NCI-H524 (cell line): ENCODE results near the gene TYMP.
"Not testable (repeated sequence)": the region's sequence is repeated elsewhere in the genome, so short reads cannot be mapped to it uniquely, and the experiment has no call there.

Experiments
- DNase-seq, 2 experiments: peaks; one replicate each; lab custom pipeline; 2025; lab: John Stamatoyannopoulos, UW

TYMP gene

DNA sequence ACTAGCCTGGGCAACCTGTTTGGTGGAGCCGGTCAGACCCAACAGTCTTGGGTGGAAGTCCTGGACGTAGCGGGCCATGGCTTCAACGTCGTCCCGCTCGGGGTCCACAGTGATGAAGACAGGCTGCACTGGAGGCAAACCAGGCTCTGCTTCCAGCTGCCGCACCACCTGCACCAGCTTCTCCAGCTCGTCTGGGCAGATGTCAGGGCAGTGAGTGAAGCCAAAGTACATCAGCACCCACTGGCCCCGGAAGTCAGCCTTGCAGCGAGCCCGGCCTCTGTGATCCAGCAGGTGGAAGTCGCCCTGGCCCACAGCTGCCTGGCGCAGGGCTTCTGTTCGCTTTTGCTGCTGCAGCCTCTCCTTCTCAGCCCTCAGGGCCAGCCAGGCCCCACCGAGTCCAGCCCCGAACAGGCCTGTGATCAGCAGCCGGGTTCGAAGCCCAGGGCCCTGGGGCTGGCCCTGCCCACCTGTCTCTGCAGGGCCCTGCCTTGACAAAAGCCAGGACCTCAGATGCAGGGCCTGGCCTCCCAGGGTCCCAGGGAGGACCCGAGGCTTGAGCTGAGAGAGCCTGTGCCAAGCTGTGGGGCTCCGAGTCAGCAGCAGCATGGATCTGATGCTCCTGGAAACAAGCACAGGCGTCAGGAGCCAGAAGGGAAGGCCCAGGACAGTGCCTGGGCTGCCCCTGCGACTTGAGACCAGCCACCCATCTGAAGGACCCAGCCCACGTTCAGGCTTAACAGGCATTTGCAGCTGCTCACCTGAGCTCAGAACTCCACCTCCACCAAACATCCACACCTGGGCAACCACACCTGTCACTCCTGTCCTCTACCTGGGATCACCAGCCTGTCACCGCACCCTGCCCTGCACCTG, 5.8 kb downstream of the TYMP start:
- peak in 1 of 2 experiments; percentile 32 for DNase-seq

DNA sequence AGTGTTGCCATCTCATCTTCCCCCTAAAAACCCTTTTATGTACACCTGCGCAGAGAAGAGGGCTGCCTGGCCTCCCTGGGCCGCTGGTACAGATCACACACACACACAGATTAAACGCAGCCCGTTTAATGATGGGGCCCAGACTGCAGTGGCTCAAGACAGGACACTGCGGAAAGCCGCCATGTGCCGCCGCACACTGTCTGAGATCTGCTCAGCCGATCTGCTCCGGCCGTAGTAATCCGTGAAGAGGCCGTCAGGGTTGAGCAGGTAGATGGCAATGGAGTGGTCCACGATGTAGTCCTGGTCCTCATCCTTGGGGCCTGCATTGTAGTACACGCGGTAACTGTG, 6.4 kb downstream of the TYMP start:
- DNase-seq = no peak

- DNase-seq = no peak
These were observed 6.9 kb downstream of the TYMP start for GRCh38 chr22:50522806-50523438.

DNA sequence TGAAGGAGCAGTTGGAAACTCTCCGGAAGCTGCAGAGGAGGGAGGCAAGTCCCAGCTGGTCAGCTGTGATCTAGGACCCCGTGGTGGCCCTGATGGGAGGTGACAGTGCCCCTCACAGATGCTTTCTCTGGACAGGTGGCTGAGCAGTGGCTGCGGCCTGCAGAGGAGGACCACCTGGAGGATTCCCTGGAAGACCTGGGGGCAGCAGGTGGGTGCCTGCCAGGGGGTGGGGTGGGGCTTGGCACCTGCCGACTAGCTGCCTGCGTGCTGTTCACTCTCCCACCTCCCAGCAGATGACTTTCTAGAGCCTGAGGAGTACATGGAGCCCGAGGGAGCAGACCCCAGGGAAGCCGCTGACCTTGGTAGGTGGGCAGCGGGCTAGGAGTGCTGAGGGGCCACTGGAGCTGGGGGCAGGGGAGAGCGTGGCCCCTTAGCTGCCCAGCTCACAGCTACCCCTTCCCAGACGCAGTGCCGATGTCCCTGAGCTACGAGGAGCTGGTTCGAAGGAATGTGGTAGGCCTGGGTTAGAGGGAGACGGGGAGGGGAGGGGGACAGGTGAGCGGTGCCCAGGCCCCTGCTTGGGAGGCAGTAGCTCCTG, 7.5 kb downstream of the TYMP start:
- DNase-seq = no peak

- no peak for DNase-seq
These were observed 8.1 kb downstream of the TYMP start for GRCh38 chr22:50521710-50522109.

- DNase-seq = no peak
These were observed 8.9 kb downstream of the TYMP start for GRCh38 chr22:50520826-50521453.

DNA sequence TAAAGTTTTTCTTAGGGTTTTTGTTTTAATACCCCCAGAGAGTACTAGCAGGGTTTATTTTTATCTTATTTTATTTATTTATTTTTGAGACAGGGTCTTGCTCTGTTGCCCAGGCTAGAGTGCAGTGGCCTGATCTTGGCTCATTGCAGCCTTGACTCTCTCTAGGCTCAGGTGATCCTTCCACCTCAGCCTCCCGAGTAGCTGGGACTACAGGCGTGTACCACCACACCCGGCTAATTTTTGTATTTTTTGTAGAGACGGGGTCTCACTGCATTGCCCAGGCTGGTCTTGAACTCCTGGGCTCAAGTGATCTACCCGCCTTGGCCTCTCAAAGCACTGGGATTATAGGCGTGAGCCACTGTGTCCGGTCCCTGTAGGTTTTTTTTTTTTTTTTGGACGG, 9.6 kb downstream of the TYMP start:
- not testable (repeated sequence) for DNase-seq

GRCh38 chr22:50519151-50519550, 10.7 kb downstream of the TYMP start:
- no peak for DNase-seq

GRCh38 chr22:50518606-50519005, 11.2 kb downstream of the TYMP start:
- DNase-seq = no peak

GRCh38 chr22:50517495-50518260, 12.1 kb downstream of the TYMP start:
- no peak for DNase-seq

GRCh38 chr22:50516891-50517290, 12.9 kb downstream of the TYMP start:
- DNase-seq = no peak

- no peak for DNase-seq
These were observed 13.7 kb downstream of the TYMP start for GRCh38 chr22:50516068-50516467.

- DNase-seq = no peak
These were observed 16.6 kb downstream of the TYMP start for GRCh38 chr22:50513175-50513574.

- DNase-seq = no peak
These were observed 20.9 kb downstream of the TYMP start for GRCh38 chr22:50508897-50509296.

- peak; percentile 94 to 98 for DNase-seq
These were observed 21.6 kb downstream of the TYMP start, which contains the start of gene NCAPH2 for GRCh38 chr22:50507991-50508884. TSS of gene NCAPH2 (plus strand) at chr22:50508224. CDS start at chr22:50508338, 114 bp downstream.

DNA sequence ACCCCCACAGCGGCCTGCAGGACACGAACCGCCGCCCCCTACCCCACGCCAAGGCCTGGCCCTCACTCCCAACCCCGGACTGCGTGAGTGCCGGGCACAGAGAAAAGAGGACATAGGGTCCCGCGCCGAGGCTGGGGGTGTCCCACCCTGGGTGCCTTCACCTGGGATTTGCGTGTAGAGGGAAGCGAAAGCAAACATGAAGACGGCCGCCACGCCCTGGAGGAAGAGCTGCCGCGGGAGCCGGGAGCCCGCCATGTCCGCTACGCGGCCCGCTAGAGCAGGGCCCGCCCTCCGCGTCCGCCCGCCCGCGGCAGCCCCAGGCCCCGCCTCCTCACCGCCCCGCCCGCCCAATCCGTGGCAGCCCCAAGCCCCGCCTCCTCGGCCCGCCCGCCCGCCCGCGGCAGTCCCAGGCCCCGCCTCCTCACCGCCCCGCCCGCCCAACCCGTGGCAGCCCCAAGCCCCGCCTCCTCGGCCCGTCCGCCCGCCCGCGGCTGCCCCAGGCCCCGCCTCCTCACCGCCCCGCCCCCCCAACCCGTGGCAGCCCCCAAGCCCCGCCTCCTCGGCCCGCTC, 22.3 kb downstream of the TYMP start, which contains the start of gene LMF2:
TSS of gene LMF2 (minus strand) at position 282 of the 570 bp plus-strand sequence. CDS start at position 255, 27 bp downstream.
- DNase-seq = no peak

DNA sequence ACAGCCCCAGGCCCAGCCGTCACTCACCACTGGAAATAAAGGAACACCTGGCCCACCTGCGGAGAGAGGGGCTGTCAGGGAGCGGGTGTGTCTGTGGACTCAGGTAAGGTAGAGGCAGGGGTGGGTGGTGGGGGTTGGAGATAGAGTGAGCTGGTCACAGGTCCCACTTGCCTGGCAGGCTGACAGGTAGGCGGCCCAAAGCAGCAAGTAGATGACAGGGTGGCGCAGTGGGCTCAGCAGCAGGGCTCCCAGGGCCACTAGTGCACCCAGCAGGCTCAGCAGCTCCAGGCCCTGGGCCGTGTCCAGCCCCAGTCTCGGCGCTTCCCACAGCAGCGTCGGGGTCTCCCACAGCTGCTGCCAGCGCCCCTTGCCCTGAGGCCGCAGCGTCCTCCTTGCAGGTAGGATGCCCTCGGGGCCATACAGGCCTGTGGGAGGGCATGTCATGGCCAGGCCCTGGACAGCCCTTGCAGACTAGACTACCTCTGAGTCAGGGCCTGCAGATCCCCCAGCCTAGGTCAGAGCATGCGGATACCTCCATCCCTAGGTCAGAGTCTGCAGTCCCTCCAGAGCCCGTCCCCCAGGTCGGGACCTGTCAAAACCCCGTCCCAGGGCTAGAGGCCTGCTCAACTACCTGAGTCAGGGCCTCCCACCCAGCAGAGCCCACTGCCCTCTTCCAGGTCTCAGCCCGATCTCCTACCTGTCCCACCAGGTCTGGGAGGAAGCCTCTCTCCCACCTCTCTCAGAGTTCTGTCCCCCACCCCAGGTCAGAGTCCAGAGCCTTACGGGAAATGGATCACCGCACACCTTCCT, 23.0 kb downstream of the TYMP start:
- peak in 1 of 2 experiments; percentile 35 for DNase-seq

- no peak for DNase-seq
These were observed 23.8 kb downstream of the TYMP start for GRCh38 chr22:50505776-50506610.
